Stimulated activated naive CD4-positive, alpha-beta T cell (primary cell): Measurements from ENCODE around the gene EEFSEC.

Experiments used
- DNase-seq, 6 experiments: peaks; one replicate each; lab custom pipeline; 2025; lab: John Stamatoyannopoulos, UW

EEFSEC gene

GRCh38 chr3:128336337-128337156 is 183.3 kb downstream of the EEFSEC start:
- DNase-seq = no peak

- no peak for DNase-seq
Measured at GRCh38 chr3:128337305-128337704, 184.0 kb downstream of the EEFSEC start.

GRCh38 chr3:128338536-128339330 is 185.5 kb downstream of the EEFSEC start:
- no peak for DNase-seq

GRCh38 chr3:128339491-128340012 is 186.3 kb downstream of the EEFSEC start:
- DNase-seq = no peak

- no peak for DNase-seq
Measured at GRCh38 chr3:128340198-128340903, 187.1 kb downstream of the EEFSEC start.

GRCh38 chr3:128340904-128341555 is 187.7 kb downstream of the EEFSEC start:
- DNase-seq = no peak

- no peak for DNase-seq
Measured at GRCh38 chr3:128341659-128342395, 188.5 kb downstream of the EEFSEC start.

- DNase-seq = no peak
Measured at GRCh38 chr3:128342701-128343180, 189.5 kb downstream of the EEFSEC start.

- no peak for DNase-seq
Measured at GRCh38 chr3:128343287-128344051, 190.2 kb downstream of the EEFSEC start.

- DNase-seq = no peak
Measured at GRCh38 chr3:128344052-128344735, 190.9 kb downstream of the EEFSEC start.

GRCh38 chr3:128345196-128345595 is 191.9 kb downstream of the EEFSEC start:
- no peak for DNase-seq

GRCh38 chr3:128346562-128346961 is 193.3 kb downstream of the EEFSEC start:
- DNase-seq = no peak

GRCh38 chr3:128347282-128347681 is 194.0 kb downstream of the EEFSEC start:
- DNase-seq = no peak

- DNase-seq = no peak
Measured at GRCh38 chr3:128348075-128348474, 194.8 kb downstream of the EEFSEC start.

GRCh38 chr3:128348805-128349531 is 195.7 kb downstream of the EEFSEC start:
- DNase-seq = no peak

- no peak for DNase-seq
Measured at GRCh38 chr3:128349963-128350599, 196.8 kb downstream of the EEFSEC start.

- no peak for DNase-seq
Measured at GRCh38 chr3:128351546-128351945, 198.3 kb downstream of the EEFSEC start.

GRCh38 chr3:128352326-128352725 is 199.0 kb downstream of the EEFSEC start:
- no peak for DNase-seq
